Activated CD4-positive, alpha-beta T cell treated with anti-CD3 and anti-CD28 coated beads for 4 hours (primary cell): ENCODE data around the gene WASF2.
"Not testable (repeated sequence)": the region's sequence is repeated elsewhere in the genome, so short reads cannot be mapped to it uniquely, and the experiment has no call there.

Experiments used
- DNase-seq, 2 donors: peaks; one replicate each; pipeline ENCODE4 v3.0.0-alpha.2; 2020

WASF2 gene

DNA sequence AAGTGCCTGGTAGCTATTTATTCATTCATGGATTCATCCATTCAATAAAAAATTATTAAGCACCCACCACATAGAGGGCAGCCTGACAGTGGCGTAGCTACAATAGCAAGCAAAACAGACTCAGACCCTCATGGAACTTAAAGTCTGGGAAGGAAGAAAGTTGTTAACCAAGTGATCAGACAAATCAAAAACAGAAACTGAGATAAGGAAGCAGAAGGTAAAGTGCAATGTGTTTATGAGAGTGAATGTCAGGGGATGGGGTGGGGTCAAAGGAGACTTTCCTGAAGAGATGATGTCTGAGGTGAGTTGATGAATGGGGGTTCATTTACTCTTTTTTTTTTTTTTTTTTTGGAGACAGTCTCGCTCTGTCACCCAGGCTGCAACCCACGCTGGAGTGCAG is 2.8 kb upstream of the WASF2 start:
- DNase-seq, result no peak

DNA sequence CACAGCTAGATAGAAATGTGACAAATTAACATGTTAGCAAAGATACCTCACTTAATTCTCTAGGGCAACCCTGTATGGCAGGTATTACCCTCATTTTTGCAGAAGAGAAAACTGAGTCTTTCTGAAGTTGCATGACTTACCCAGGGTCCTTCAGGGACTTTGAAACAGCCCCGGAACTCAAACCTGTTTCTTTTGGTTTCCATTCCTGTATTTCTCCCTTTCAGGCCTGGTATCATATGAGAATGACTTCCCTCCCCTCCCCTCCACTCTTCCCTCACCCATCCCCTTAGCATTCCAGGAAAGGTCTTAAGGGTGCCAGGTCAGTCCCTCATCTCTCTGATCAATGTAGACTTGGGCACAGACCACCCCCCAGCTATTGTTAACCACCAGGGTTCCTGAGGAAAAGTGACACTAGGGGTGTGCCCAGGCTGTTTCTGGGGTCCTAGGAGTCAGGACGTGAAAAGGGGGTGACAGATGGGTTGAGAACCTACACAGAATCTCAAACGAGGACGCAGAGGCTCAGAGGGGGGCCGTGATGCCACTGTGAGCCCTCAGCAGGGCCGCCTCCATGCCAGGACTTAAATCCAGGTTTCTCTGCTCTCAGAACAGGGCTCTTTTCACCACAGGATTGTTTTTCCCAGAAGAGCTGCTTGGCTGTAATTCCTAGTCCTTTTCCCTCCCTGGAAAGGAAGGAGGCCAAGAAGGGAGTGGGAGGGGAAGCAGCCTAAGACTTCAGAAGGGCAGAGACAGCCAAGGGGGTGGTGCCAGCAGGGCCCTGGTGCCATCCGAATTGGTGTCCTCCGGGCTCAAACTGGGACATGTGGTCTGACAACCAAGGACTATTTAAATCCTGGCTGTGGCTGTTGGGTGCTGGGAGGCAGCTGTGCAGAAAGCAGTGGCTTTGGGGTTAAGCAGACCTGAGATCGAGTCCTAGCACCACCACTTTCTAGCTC is 2.1 kb upstream of the WASF2 start:
- no peak for DNase-seq

DNA sequence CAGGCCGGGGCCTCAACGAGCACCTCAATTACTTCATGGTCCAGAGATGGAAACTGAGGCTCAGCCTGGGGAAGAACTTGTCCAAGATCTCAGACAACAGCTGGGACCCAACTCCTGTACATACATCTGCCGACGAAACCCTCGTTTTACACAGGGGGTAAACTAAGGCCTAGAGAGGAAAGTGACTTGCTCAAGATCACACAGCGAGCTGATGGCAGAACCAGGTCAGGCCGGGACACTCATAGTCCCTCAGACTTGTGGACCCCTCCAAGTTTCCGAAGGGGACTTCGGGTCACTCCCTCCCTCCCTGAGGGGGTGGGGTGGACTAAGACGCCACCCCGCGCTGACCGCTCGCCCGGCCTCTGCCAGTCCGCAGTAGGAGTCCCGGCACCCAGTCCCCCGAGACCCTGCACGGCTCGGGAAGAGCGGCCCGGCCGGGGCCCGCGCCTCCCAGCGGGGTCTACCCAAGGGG is 430 bp downstream of the WASF2 start:
- DNase-seq, result peak; percentile 15 to 30

DNA sequence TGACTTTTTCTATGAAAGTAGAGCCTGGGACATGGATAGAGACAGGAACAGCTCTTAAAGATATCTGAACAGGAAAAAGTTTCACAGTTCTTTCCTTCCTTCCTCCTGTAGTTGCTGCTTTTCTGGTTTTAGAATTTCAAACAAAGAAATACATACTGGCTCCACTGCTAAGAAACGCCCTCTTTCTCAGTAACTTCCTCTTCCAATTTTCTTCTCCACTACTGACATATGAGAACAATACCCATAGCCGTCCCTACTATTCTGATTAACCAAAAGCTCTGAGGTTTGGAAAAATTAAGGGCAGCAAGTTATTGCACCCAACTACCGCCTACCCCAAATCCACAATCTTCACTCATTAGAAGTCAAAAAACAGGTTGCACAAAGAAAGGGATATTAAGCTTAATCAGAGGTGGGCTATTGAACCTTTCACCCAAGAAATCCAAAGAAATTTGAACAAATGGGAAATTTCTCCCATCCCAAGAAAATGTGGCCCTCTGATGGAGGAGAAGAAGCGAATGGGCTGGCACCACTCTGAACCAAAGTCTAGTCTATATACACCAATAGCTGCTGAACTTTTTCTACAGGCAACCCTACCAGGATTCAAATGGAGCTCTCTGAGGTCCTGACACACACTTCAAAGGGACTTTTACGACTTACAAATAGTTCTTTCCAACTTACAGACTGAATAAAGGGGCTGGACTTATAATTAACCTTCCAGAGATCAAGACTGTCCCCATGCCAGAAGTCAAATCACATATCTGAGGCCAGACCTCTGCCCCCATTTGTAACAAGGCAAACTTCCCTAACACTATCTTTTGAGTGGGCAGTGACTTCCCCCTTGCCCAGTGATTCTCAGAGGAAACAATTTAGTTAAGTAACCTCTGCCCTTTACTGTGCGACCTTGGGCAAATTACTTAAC is 1.7 kb downstream of the WASF2 start:
- no peak for DNase-seq

DNA sequence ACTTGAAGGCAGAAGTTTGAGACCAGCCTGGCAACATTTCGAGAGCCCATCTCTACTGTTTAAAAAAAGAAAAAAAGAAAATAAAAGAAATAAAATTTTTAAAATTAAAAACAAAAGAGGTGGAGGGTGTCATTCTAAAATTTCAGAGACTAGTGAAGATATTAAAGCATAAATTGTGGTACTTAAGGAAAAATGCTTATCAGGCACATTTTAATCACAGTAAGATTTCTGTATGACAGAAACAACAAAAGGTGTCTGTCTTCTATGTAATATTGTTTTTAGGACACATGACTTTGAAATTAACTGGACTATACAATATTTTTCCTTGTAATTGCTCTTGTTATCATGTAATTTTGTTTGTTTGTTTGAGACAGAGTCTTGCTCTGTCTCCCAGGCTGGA is 4.6 kb downstream of the WASF2 start:
- no peak for DNase-seq

DNA sequence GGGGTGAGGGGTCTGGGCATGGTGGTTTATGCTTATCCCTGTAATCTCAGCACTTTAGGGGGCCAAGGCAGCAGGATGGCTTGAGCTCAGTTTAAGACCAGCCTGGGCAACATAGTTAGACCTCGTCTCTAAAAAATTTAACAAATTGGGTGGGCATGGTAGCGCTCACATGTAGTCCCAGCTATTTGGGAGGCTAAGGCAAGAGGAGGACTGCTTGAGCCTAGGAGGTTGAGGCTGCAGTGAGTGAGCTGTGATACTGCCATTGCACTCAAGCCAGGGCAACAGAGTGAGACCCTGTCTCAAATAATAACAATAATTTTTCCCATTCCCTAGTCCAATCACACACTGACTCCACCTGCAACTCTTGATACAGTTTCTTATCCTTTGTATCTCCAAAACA is 6.3 kb downstream of the WASF2 start:
- no peak for DNase-seq

DNA sequence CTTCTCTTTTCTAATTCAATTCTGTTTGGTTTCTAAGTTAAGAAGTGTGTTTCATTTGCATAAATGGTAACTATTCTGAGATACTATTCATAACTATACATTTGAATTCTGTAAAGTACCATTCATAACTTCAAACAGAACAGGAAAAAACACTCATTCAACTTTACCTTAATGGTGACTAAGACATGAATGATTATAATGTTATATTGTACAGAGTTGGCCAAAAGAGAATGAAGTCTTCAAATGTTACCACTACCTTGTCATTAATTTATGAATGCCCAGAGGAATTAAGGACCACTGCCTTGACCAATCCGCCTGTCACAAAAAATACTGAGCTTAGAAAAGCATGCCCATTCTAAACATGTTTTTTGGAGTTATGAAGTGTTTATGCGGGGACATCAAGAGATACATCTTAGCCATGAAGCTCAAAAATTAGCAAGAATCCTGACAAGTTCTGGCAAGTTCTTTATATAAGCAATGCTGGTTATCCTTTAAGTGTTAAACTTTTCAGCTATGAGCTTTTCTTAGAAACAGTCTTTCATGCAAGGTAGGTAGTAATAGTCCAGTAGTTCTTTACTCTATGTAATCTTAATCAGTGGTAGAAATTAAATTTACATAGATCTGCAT is 7.9 kb downstream of the WASF2 start:
- DNase-seq, result no peak

DNA sequence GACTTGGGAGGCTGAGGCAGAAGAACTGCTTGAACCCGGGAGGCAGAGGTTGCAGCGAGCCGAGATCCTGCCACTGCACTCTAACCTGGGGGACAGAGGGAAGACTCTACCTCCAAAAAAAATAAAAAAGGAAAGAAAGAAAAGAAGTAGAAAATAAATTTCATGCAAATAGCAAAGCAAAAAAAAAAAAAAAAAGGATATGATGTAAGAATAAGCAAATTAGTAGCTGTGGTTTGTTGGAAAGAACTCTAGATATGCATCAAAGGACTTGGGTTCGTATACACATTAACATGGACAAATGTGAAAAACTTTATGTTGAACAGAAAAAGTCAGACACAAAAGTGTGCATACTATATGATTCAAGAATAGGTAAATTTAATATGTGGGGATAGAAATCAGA is 11.9 kb downstream of the WASF2 start:
- no peak for DNase-seq

DNA sequence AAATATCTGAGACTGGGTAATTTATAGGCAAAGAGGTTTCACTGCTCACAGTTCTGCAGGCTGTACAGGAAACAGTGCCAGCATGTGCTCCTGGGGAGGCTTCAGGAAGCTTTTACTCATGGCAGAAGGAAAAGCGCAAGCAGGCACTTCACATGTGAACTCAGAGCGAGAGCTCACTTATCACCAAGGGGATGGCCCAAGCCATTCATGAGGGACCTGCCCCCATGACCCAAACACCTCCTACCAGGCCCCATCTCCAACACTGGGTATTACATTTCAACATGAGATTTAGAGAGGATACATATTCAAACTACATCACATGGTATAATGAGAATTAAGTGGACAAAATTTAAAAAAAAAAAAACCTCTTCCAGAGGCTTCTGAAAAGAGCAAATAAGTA is 13.7 kb downstream of the WASF2 start:
- no peak for DNase-seq

DNA sequence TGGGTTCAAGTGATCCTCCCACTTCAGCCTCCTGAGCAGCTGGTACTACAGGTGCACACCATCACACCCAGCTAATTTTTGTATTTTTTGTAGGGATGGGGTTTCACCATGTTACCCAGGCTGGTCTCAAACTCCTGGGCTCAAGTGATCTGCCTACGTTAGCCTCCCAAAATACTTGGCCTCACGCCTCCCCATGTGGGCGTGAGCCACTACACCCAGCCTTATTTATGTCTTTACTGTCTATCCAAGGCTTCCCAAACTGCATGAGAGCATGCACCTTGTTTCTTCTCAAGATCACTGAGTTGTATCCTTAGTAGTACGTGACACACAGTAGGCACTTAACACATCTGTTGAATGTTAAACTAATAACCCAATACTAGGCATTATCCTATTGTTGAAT is 14.2 kb downstream of the WASF2 start:
- no peak for DNase-seq

DNA sequence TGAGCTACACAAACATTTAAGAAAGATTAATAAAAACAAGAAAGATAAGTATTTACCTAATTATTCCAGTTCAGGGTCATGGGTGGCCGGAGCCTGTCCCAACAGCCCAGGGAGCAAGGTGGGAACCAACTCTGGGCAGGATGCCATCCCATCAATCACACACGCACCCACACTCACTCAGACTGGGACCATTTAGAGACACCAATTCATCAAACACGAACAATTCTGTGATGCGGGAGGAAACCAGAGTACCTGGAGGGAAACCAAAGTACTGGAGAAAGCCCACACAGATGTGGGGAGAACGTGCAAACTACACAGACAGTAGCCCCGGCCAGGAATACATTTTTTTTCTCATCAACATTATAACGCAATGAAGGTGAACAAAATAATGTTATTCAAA is 16.2 kb downstream of the WASF2 start:
- DNase-seq, result no peak

DNA sequence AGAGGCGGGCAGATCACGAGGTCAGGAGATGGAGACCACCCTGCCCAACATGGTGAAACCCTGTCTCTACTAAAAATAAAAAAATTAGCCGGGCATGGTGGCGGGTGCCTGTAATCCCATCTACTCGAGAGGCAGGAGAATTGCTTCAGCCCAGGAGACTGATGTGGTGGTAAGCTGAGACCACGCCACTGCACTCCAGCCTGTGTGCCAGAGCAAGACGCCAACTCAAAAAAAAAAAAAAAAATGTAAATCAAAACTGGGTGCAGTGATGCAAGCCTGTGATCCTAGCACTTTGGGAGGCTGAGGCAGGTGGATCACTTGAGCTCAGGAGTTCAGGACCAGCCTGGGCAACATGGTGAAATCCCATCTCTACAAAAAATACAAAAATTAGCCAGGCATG is 17.9 kb downstream of the WASF2 start:
- not testable (repeated sequence) for DNase-seq

DNA sequence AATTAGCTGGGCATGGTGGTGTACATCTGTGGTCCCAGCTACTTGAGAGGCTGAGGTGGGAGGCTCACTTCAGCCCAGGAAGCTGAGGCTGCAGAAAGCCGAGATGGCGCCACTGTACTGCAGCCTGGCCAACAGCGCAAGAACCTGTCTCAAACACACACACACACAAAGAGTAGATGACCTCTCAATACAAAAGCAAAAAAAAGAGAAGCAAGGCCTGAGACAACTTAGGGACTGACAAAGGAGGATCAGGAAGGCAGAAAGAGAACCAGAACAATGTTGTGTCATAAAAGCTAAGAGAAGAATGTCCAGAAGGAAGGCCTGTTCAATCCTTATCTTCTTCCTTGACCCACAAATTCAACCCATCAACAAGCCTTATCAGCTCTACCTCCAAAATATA is 18.5 kb downstream of the WASF2 start:
- DNase-seq, result no peak

DNA sequence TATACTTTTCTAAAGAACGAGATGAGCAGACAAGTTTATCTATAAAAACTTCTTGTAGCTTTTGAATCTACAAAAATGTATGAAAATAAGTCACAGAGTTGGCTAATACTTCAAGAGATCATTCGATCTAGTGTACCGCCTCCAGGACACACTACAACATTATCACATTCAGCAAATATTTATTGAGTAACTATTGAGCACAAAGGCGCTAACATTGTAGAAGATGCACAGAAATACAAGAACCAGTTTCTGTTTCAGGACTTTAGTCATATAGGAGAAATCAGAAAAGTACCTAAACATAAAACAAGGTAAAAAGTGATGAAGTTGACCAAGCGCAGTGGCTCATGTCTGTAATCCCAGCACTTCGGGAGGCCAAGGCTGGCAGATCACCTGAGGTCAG is 20.6 kb downstream of the WASF2 start:
- DNase-seq, result no peak

DNA sequence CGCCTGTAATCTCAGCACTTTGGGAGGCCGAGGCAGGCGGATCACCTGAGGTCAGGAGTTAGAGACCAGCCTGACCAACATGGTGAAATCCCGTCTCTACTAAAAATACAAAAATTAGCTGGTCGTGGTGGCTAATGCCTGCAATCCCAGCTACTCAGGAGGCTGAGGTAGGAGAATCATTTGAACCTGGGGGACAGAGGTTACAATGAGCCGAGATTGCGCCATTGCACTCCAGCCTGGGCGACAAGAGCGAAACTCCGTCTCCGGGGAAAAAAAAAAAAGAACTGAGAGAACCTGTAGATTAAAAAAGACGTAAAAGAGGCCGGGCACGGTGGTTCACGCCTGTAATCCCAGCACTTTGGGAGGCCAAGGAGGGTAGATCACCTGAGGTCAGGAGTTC is 21.6 kb downstream of the WASF2 start:
- DNase-seq, result not testable (repeated sequence)

DNA sequence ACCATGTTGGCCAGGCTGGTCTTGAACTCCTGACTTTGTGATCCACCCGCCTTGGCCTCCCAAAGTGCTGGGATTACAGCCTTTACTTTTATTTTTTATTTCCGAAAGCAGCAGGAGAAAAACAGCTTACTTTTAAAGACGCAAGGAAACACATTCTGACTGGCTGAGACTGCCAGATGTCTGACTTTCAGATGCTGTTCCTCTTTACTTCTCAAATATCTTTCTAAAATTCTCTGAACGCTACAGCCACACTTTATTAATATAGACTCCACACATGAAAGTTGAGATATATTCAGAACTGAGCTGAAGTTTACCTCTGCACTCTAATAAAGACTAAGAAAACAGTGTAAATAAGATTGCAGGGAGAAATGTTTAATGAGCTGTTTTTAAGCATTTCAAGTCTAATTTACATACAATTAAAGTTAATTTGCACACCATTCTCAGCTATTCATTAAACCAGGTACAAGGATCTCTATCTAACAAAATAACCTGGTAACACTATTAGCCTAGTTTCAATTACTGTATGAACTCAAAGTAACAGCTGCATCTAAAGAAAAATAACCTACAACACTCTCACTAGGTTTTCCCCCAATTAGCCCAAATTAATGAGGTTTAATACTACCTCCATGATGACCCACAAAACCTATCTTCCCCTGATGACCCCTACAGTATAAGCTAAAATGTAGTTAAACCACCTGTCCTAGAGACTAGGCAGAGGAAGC is 24.9 kb downstream of the WASF2 start:
- no peak for DNase-seq

DNA sequence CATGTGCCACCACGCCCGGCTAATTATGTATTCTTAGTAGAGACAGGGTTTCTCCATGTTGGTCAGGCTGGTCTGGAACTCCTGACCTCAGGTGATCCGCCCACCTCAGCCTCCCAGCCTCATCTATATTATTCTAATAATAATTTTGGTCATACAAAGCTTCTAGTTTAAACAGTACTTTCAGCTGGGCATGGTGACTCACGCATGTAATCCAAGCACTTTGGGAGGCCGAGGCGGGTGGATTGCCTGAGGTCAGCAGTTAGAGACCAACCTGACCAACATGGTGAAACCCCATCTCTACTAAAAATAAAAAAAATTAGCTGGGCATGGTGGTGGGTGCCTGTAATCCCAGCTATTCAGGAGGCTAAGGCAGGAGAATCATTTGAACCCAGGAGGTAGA is 26.1 kb downstream of the WASF2 start:
- DNase-seq, result not testable (repeated sequence)

DNA sequence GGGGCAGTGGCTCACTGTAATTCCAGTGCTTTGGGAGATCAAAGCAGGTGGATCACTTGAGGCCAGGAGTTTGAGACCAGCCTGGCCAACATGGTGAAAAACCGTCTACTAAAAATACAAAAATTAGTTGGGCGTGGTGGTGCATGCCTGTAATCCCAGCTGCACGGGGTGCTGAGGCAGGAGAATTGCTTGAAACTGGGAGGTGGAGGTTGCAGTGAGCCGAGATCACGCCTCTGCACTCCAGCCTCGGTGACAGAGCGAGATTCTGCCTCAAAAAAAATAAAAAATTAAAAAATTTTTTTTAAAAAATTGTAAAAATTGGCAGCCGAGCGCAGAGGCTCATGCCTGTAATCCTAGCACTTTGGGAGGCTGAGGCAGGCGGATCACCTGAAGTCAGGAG is 31.4 kb downstream of the WASF2 start:
- not testable (repeated sequence) for DNase-seq

DNA sequence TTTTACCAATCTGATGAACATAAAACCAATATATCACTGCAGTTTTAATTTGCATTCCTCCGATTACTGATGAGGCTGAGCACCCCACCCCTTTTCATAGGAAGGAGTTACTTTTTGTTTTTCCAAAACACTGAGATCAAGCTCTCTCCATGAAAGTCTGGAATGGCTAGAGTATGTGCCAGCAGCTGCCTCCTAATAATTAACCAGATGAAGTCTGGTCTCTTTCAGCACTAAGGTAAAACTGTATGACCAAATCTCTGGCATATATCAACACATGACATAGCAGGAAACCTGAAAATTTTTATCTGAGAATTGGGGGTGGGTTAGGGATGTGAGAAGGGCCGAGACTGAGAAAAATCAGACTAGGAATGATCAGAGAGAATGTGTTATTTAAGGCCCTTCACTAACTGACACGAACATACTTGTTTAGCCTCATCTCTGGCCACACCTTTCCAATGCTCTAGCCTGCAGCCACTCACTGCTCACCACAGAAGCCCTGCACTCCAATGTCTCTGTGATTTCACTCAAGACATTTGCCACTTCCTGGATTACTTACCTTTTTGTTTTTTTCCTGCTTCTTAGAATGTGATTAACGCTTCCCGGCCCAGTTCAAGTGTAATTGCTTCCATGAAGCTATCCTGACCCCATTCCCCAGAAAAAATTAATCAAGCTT is 34.7 kb downstream of the WASF2 start:
- peak in 1 of 2 donors; percentile 11 for DNase-seq

DNA sequence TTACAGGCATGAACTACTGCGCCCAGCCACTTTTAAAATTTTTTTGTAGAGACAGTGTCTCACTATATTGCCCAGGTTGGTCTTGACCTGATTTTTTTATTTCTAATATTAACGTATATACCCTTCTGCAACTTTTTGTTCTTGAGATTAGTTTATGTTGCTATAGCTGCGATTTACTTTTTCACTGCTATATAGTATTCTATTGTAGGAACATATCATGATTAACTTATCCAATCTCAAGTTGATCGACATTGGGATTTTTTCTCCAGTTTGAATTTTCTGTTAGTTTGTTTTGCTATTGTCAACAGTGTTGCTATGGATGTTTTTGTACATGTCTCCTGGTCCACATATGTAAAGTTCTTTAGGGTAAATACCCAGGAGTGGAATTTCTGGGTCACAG is 35.4 kb downstream of the WASF2 start:
- no peak for DNase-seq

DNA sequence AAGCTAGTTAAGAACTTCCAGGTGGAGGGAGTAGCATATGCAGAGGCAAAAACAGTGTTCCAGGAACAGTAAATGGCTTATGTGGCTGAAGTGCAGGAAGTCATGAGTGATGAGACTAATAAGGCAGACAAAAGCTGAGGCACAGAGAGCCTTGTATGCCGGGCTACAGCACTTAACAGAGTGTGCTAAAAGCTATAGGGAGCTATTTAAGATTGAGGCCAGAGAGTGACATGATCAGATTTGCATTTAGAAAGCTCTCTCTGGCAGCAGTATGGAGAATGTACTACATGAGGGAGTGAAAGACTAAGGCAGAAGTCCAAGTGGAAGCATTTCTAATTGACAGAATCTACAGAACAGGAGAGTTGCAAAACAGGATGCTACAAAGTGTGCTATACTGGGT is 38.6 kb downstream of the WASF2 start:
- no peak for DNase-seq

DNA sequence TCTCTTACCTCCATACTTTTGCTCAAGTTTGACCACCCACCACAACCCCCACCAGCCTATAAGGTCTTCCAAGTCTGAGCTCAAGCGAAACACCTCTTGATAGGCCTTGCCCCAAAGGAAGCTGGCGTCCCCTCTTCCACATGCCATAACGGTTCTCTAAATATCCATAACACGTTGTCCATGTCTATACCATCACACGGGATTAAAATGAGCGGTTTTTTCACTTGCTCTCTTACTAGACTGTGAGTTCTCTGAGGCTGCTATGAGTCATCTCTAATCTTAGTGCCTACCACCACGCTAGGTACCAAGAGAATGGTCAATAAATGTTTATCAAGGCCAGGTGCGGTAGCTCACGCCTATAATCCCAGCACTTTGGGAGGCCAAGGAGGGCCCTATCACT is 41.0 kb downstream of the WASF2 start:
- no peak for DNase-seq
